Mesothelial cell of epicardium (in vitro differentiated cells): Measurements from ENCODE around the gene CD79A. TPM values are rescaled to one million over a fixed set of nuclear protein-coding genes. Genes with fewer than 3 reads are reported as not detected.

ENCODE experiments used
- DNase-seq, 2 experiments: peaks; one replicate each; pipeline ENCODE4 v3.0.0; 2021; ENCODE audit warnings: low spot score in 2 of 2; ENCODE audit not compliant: unreplicated experiment in 2 of 2
- H3K27ac Mint-ChIP-seq: 2 replicates; pipeline ENCODE4 v1.8.0; 2021; ENCODE audit warnings: mixed read lengths
- H3K27me3 Mint-ChIP-seq: 2 replicates; pipeline ENCODE4 v1.8.0; 2021; ENCODE audit warnings: low read depth, mixed read lengths
- H3K36me3 Mint-ChIP-seq: 2 replicates; pipeline ENCODE4 v1.8.0; 2021; ENCODE audit warnings: mixed read lengths
- H3K4me1 Mint-ChIP-seq: 2 replicates; pipeline ENCODE4 v1.8.0; 2021; ENCODE audit warnings: mixed read lengths
- H3K4me3 Mint-ChIP-seq: 2 replicates; pipeline ENCODE4 v1.8.0; 2021; ENCODE audit warnings: mild to moderate bottlenecking, moderate library complexity, mixed read lengths
- H3K9me3 Mint-ChIP-seq: 2 replicates; pipeline ENCODE4 v1.8.0; 2021; ENCODE audit warnings: mixed read lengths
- total RNA-seq: library from RNA; stranded (reverse); gene quantifications from 3 replicates; pipeline ENCODE4 v1.2.1, GENCODE V29; 2021
- TF ChIP-seq, protein P1 (sequence below): fragments of 200-600 bp; sonication (generic); IDR thresholded peaks from one replicate; pipeline ENCODE4 v1.5.0; 2021; ENCODE audit warnings: antibody characterized with exemption; ENCODE audit not compliant: unreplicated experiment

CD79A gene
- total RNA-seq, 1 donor from 2014 or later = 0.58 TPM

GRCh38 chr19:41901707-41902360 lies 24.8 kb downstream of the CD79A start:
- Mint-ChIP-seq H3K4me1 (no peaks in the 10 kb centered on the region), H3K4me3 (no peak overlapping the region), H3K27me3 (no peaks in the 10 kb centered on the region), H3K36me3 (peaks cover 25% of the 10 kb centered on the region), H3K9me3 (no peaks in the 10 kb centered on the region), H3K27ac (no peak overlapping the region)
- no peak for DNase-seq
- TF ChIP-seq, protein P1, sequence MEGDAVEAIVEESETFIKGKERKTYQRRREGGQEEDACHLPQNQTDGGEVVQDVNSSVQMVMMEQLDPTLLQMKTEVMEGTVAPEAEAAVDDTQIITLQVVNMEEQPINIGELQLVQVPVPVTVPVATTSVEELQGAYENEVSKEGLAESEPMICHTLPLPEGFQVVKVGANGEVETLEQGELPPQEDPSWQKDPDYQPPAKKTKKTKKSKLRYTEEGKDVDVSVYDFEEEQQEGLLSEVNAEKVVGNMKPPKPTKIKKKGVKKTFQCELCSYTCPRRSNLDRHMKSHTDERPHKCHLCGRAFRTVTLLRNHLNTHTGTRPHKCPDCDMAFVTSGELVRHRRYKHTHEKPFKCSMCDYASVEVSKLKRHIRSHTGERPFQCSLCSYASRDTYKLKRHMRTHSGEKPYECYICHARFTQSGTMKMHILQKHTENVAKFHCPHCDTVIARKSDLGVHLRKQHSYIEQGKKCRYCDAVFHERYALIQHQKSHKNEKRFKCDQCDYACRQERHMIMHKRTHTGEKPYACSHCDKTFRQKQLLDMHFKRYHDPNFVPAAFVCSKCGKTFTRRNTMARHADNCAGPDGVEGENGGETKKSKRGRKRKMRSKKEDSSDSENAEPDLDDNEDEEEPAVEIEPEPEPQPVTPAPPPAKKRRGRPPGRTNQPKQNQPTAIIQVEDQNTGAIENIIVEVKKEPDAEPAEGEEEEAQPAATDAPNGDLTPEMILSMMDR = no peak

DNA sequence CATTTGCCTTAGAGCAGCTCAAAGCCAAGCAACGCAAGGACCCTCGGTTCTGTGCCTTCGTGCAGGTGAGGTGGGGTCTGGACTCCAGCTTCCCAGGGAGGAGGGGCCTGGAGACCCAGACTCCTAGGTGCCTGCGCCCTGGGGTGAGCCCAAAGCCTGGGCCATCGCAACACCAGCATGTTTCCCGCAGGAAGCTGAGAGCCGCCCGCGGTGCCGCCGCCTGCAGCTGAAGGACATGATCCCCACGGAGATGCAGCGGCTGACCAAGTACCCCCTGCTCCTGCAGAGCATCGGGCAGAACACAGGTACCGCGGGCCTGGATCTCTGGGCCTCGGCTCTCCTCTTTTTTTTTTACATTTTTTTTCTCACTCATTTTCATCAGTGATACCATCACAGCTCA lies 25.5 kb downstream of the CD79A start:
- DNase-seq = no peak
- Mint-ChIP-seq H3K4me1 (no peaks in the 10 kb centered on the region), H3K4me3 (no peak overlapping the region), H3K36me3 (peaks cover 27% of the 10 kb centered on the region), H3K27me3 (no peaks in the 10 kb centered on the region), H3K27ac (no peak overlapping the region), H3K9me3 (no peaks in the 10 kb centered on the region)
- TF ChIP-seq, protein P1 = no peak

DNA sequence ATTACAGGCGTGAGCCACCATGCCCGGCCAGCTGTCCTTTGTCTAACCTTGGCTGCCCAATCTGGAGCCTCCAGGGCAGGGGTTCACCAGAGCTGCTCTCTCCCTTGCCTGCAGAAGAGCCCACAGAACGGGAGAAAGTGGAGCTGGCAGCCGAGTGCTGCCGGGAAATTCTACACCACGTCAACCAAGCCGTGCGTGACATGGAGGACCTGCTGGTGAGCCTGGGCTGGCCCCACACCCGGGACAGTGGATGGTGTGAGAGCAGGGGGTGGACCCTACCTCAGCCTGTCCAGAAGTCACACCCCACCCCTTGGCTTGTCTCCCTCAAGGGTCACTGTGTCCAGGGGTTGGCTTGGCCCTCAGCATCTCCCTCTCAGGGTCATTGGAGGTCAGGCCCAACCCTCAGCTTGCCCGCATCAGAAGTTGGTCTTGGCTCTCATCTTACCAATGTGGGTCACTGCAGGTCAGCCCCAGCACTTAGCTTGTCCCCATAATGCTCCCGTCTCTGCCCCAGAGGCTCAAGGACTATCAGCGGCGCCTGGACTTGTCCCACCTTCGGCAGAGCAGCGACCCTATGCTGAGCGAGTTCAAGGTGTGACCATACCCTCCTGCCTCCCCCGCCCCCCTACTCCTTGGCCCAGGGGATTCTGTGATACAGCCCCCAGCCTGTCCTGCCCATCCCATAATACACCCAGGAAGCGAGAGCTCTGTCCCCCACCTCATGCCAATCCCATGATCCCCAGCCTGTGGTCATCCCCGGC lies 26.3 kb downstream of the CD79A start:
- Mint-ChIP-seq H3K4me1 (no peaks in the 10 kb centered on the region), H3K36me3 (peaks cover 27% of the 10 kb centered on the region), H3K9me3 (no peaks in the 10 kb centered on the region), H3K27me3 (no peaks in the 10 kb centered on the region), H3K4me3 (no peak overlapping the region), H3K27ac (no peak overlapping the region)
- TF ChIP-seq, protein P1 = no peak
- no peak for DNase-seq

DNA sequence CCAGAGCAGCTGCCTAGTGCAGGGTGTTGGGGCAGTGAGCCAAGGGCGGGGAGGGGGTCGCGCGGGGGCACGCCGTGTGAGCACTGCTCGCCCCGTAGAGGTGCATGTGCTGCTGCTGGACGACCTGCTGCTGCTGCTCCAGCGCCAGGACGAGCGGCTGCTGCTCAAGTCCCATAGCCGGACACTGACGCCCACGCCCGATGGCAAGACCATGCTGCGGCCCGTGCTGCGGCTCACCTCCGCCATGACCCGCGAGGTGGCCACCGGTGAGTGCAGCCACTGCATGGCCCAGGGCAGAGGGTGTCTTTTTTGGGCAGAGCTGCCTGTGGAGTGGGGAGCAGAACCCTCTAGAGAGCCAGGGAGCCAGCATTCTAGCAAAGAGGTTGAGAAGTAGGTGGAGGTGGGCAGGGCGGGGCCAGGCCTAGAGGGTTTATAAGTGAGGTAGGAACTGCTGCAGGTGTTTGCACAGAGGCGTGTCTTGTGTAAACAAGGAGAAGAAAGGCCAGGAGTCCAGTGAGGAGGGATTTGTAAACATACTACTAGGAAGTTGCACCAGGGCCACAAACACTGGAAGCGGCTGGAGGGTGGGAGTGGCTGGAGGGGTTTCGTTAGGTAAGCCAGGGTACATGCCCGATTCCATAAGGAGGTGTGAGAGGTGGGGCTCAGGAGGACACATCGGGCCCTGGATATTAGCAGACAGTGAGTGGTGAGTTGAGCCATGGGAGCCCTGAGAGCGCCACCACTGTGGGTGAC lies 27.2 kb downstream of the CD79A start:
- TF ChIP-seq, protein P1 = no peak
- no peaks in the 10 kb centered on the region for H3K9me3 Mint-ChIP-seq
- no peak for DNase-seq
- no peak overlapping the region for H3K27ac Mint-ChIP-seq
- H3K36me3 Mint-ChIP-seq = peaks cover 23% of the 10 kb centered on the region
- H3K4me3 Mint-ChIP-seq = no peak overlapping the region
- no peaks in the 10 kb centered on the region for H3K4me1 Mint-ChIP-seq
- peaks cover 4% of the 10 kb centered on the region for H3K27me3 Mint-ChIP-seq

DNA sequence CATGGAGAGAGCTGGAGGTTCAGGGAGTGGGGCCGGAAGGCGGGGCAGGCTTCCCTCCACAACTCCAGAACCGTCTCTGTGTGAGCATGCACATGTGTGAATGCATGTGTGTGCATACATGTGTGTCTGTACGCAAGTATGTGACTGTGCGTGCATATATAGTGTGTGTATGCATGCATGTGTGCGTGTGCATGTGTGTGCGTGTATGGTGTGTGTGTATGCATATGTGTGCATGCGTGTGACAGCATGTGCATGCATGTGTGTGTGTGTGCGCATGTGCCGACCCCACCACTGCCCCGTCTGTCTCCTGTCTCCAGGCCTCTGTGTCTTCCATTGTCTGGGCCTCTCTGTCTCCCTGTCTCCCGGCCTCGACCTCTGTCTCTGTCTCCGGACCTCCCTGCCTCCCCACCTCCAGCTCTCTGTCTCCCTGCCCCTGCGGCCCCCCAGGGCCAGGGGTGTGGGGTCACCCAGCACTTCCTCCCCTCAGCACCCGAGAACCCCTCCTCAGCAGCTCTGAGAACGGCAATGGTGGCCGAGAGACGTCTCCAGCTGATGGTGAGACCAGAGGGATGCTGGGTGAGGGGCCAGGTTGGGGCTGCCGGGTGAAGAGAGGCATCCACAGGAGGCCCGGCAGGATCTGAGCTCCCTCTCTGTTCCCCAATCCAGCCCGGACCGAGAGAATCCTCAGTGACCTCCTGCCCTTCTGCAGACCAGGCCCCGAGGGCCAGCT lies 28.4 kb downstream of the CD79A start:
- Mint-ChIP-seq H3K36me3 (peaks cover 23% of the 10 kb centered on the region), H3K9me3 (no peaks in the 10 kb centered on the region), H3K27me3 (peaks cover 15% of the 10 kb centered on the region), H3K4me3 (no peak overlapping the region), H3K4me1 (no peaks in the 10 kb centered on the region), H3K27ac (no peak overlapping the region)
- TF ChIP-seq, protein P1 = no peak
- no peak for DNase-seq
